ENCODE measurements around the gene TST.

The TST gene

DNA sequence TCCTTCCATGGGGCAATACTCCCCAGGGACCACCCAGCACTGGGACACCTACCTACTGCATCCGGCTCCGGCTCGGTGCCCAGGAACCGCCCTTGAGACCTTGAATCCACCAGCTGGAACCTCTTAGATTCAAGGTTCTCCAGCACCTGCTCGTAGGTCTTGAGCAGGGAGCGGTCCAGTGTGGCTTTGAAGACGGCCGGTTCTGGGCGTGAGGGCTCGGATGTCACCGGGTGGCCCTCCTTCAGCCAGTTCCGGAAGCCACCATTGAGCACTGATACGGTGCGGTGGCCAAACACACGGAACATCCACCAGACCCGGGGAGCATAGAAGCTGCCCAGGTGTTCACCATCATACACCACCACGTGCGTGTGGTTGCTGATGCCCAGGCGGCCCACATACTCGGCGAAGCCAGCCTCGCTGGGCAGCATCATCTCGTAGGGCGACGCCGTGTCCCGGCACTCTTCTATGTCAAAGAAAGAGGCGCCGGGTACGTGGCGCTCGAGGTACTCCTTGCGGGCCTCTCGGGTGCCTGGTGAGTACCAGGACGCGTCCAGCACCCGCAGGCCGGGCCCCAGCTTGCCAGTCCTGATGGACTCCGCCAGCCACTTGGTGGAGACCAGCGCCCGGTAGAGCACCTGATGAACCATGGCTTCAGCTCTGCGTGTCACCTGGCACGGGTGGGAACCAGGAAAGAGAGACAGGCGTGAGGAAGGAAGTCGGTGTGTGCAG lies 997 bp downstream of the TST start:
- H3K9me3 ChIP-seq (replicated peaks; ENCODE audit: insufficient read depth, low read length), result no peaks in the 10 kb centered on the region
- no peak for DNase-seq
- peak overlapping the region; percentile 82; the same call in 1 of the 2 replicates for H2AFZ ChIP-seq (ENCODE audit: low read length)
- peak overlapping the region; percentile 87 for H3K4me2 ChIP-seq (ENCODE audit: low read depth, low read length)
- TF ChIP-seq EZH2 (optimal IDR thresholded peaks at IDR 0.05; ENCODE audit: low read depth, low read length) (no peak), EZH2phosphoT487 (IDR thresholded peaks at IDR 0.05; ENCODE audit: low read length) (no peak)
- TF ChIP-seq, protein P1, sequence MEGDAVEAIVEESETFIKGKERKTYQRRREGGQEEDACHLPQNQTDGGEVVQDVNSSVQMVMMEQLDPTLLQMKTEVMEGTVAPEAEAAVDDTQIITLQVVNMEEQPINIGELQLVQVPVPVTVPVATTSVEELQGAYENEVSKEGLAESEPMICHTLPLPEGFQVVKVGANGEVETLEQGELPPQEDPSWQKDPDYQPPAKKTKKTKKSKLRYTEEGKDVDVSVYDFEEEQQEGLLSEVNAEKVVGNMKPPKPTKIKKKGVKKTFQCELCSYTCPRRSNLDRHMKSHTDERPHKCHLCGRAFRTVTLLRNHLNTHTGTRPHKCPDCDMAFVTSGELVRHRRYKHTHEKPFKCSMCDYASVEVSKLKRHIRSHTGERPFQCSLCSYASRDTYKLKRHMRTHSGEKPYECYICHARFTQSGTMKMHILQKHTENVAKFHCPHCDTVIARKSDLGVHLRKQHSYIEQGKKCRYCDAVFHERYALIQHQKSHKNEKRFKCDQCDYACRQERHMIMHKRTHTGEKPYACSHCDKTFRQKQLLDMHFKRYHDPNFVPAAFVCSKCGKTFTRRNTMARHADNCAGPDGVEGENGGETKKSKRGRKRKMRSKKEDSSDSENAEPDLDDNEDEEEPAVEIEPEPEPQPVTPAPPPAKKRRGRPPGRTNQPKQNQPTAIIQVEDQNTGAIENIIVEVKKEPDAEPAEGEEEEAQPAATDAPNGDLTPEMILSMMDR (IDR thresholded peaks at IDR 0.05; ENCODE audit: low read length), result no peak
- H4K20me1 ChIP-seq (ENCODE audit: insufficient read depth, low read length), result no peaks in the 10 kb centered on the region
- no peaks in the 10 kb centered on the region for H3K9me2 ChIP-seq (replicated peaks; ENCODE audit: insufficient read depth, low read length)
- no peak overlapping the region for H3K27ac ChIP-seq (ENCODE audit: low read length)
- H3K9ac ChIP-seq (ENCODE audit: low read length), result no peak overlapping the region; the same call in 1 of the 2 replicates
- peak overlapping the region; percentile 84 for H3K4me3 ChIP-seq (ENCODE audit: low read length)
- H3K4me1 ChIP-seq (ENCODE audit: low read length), result no peaks in the 10 kb centered on the region
- no peaks in the 10 kb centered on the region for H3F3A ChIP-seq (ENCODE audit: insufficient read depth, low read length)
- peaks cover 9% of the 10 kb centered on the region; the same call in 1 of the 2 replicates for H3K79me2 ChIP-seq (ENCODE audit: low read length)
- H3K27me3 ChIP-seq (replicated peaks; ENCODE audit: insufficient read depth, low read length), result no peaks in the 10 kb centered on the region
- H3K36me3 ChIP-seq (replicated peaks; ENCODE audit: insufficient read depth, low read length), result no peaks in the 10 kb centered on the region

DNA sequence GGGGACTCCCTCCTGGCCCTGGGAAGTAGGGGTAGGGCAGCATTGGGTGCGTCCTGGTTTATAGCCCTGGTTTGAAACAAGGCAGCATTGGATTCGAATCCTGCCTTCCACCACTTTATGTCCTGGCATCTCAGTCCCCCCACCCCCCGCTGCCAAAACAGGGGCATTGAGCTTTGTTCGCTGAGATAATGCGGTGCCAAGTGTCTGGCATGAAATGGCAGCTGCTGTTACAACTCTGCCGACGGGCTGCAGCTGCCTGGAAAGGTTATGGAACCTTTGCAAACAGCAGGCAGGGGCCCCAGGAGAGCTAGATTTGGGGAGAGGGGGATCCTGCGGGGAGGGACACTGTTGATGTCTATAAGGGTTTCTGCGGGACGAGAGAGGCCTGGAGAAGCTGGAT lies 1.9 kb downstream of the TST start:
- Histone ChIP-seq H3K4me3 (ENCODE audit: low read length) (no peak overlapping the region), H3K9me2 (replicated peaks; ENCODE audit: insufficient read depth, low read length) (no peaks in the 10 kb centered on the region), H4K20me1 (ENCODE audit: insufficient read depth, low read length) (no peaks in the 10 kb centered on the region), H3K4me1 (ENCODE audit: low read length) (no peaks in the 10 kb centered on the region), H3K27ac (ENCODE audit: low read length) (no peak overlapping the region), H3K9me3 (replicated peaks; ENCODE audit: insufficient read depth, low read length) (no peaks in the 10 kb centered on the region), H3K4me2 (ENCODE audit: low read depth, low read length) (no peak overlapping the region), H2AFZ (ENCODE audit: low read length) (no peak overlapping the region), H3K79me2 (ENCODE audit: low read length) (peaks cover 9% of the 10 kb centered on the region; the same call in 1 of the 2 replicates), H3K27me3 (replicated peaks; ENCODE audit: insufficient read depth, low read length) (no peaks in the 10 kb centered on the region), H3K9ac (ENCODE audit: low read length) (no peak overlapping the region), H3K36me3 (replicated peaks; ENCODE audit: insufficient read depth, low read length) (no peaks in the 10 kb centered on the region), H3F3A (ENCODE audit: insufficient read depth, low read length) (no peaks in the 10 kb centered on the region)
- TF ChIP-seq EZH2 (optimal IDR thresholded peaks at IDR 0.05; ENCODE audit: low read depth, low read length) (no peak), EZH2phosphoT487 (IDR thresholded peaks at IDR 0.05; ENCODE audit: low read length) (no peak)
- TF ChIP-seq, protein P1 (IDR thresholded peaks at IDR 0.05; ENCODE audit: low read length), result no peak
- no peak for DNase-seq

GRCh38 chr22:37016134-37016910 lies 2.9 kb downstream of the TST start:
- Histone ChIP-seq H3K27ac (ENCODE audit: low read length) (no peak overlapping the region), H3K4me2 (ENCODE audit: low read depth, low read length) (no peak overlapping the region)
- no peak for TF ChIP-seq EZH2phosphoT487 (IDR thresholded peaks at IDR 0.05; ENCODE audit: low read length)
- TF ChIP-seq, protein P1 (IDR thresholded peaks at IDR 0.05; ENCODE audit: low read length), result no peak
- no peak for TF ChIP-seq EZH2 (optimal IDR thresholded peaks at IDR 0.05; ENCODE audit: low read depth, low read length)

More at GRCh38 chr22:37016134-37016910, 2.9 kb downstream of the TST start:
- Histone ChIP-seq H3F3A (ENCODE audit: insufficient read depth, low read length) (no peaks in the 10 kb centered on the region), H3K9me2 (replicated peaks; ENCODE audit: insufficient read depth, low read length) (no peaks in the 10 kb centered on the region), H4K20me1 (ENCODE audit: insufficient read depth, low read length) (no peaks in the 10 kb centered on the region), H3K79me2 (ENCODE audit: low read length) (peaks cover 9% of the 10 kb centered on the region; the same call in 1 of the 2 replicates), H3K27me3 (replicated peaks; ENCODE audit: insufficient read depth, low read length) (no peaks in the 10 kb centered on the region), H3K9me3 (replicated peaks; ENCODE audit: insufficient read depth, low read length) (no peaks in the 10 kb centered on the region), H3K4me3 (ENCODE audit: low read length) (no peak overlapping the region), H3K4me1 (ENCODE audit: low read length) (no peaks in the 10 kb centered on the region), H2AFZ (ENCODE audit: low read length) (no peak overlapping the region), H3K36me3 (replicated peaks; ENCODE audit: insufficient read depth, low read length) (no peaks in the 10 kb centered on the region), H3K9ac (ENCODE audit: low read length) (no peak overlapping the region)
- no peak for DNase-seq
